Psoas muscle (tissue), 8 donors: ENCODE results near the gene CDC42BPB. TPM values are rescaled to one million over a fixed set of nuclear protein-coding genes. Genes with fewer than 3 reads are reported as not detected.

Source experiments
- ATAC-seq, 4 donors: fragments of 200-7000 bp; cut with Tn5 transposase; one replicate each; pipeline ENCODE4 v1.9.1; 2020; ENCODE audit warnings: moderate library complexity in 3 of 4, mild to moderate bottlenecking in 2 of 4
- DNase-seq, 2 donors: peaks; one replicate each; pipeline ENCODE4 v3.0.0-alpha.2; 2020
- H3K27ac ChIP-seq: fragments of 200-600 bp; one replicate; pipeline ENCODE4 v1.8.0; 2022
- H3K27me3 ChIP-seq, 3 donors: fragments of 200-600 bp in 1 of 3; one replicate each; pipeline versions ENCODE4 v1.6.1 to v1.8.0; 2013 to 2022; ENCODE audit warnings: low read length in 2 of 3, mild to moderate bottlenecking in 2 of 3, moderate library complexity in 1 of 3; ENCODE audit not compliant: insufficient read depth in 3 of 3
- H3K36me3 ChIP-seq, 2 donors: fragments of 200-600 bp in 1 of 2; one replicate each; pipeline versions ENCODE4 v1.6.1 to v1.8.0; 2013 to 2022; ENCODE audit warnings: low read depth in 1 of 2, mild to moderate bottlenecking in 1 of 2, moderate library complexity in 1 of 2; ENCODE audit not compliant: insufficient read depth in 1 of 2
- H3K4me1 ChIP-seq: fragments of 200-600 bp; one replicate; pipeline ENCODE4 v1.8.0; 2022
- H3K4me3 ChIP-seq: fragments of 200-600 bp; one replicate; pipeline ENCODE4 v1.8.0; 2022; ENCODE audit warnings: mild to moderate bottlenecking
- H3K9me3 ChIP-seq: fragments of 200-600 bp; one replicate; pipeline ENCODE4 v1.8.0; 2022
- WGBS, 3 donors: extraction: QIAGEN DNeasy Blood & Tissue Kit; methylation state at CpG; one replicate each; pipeline versions ENCODE4 v1.1.6 to v1.1.7; 2013; 5-methylcytosine and 5-hydroxymethylcytosine counted together
- intact Hi-C, 2 donors: fragments of 100-400 bp; cut with DNase I; formaldehyde crosslinking; loops; one replicate each; pipeline versions ENCODE4 v1.11.0 to v1.14.2; 2022
- polyA plus RNA-seq, 3 donors: library from polyadenylated mRNA; stranded (reverse); fragments of 200-250 nt; gene quantifications; one replicate each; pipeline ENCODE4 v1.2.3, GENCODE V29; 2013
- total RNA-seq, 4 donors: library from RNA; stranded (reverse); fragmentation: NEBNext Ultra II Directional in 2 of 4; extraction: Animal tissue kit (Norgen Biotek cat#: 25700) in 2 of 4; gene quantifications; one replicate each; pipeline versions ENCODE4 v1.2.1 to v1.2.4, GENCODE V29; 2021 to 2023
- TF ChIP-seq, protein P1 (sequence below): fragments of 200-600 bp; IDR thresholded peaks from one replicate; pipeline ENCODE4 v1.8.0; 2022; ENCODE audit warnings: antibody characterized with exemption
- donor health status: healthy with polysubstance abuse.
- donor health status: DM: no; HTN: no; CAD: no; lungs with moderate emphysema.
- donor health status: Bipolar disorder and iron deficiency.
- donor health status: healthy.
- donor health status: DM: yes; HTN: yes; CAD: no.
- donor health status: DM: no; HTN: no; CAD: no.
- donor health status: DM: no; HTN: no; CAD: no.
- donor health status: DM: yes; HTN: yes; CAD: no.

CDC42BPB gene
- total and polyA plus RNA-seq, 7 donors: 20.2 to 57.4 (median 40.0) TPM

DNA sequence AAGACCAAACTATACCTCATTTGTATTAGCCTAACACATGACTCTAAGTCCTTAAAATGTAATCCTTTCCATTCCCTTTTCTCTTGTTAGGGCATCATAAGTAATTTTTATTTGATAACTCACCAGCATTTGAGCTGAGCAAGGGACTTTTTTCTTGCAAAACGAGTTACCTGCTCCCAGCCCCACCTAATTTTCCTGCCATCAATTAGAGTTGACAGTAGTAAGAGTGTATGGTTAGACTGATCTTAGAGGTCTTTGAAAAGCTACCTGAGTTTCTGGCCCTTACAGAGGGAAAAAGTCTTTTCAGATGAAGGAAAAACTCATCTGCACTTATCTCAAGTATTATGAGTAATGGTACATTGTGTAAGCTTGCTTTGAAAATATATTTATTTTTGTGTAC, 168.6 kb downstream of the CDC42BPB start:
- Histone ChIP-seq H3K4me1 (no peaks in the 10 kb centered on the region), H3K4me3 (no peak overlapping the region), H3K9me3 (no peaks in the 10 kb centered on the region), H3K27ac (no peak overlapping the region), H3K27me3 (no peaks in the 10 kb centered on the region), H3K36me3 (peaks cover 0 to 36% of the 10 kb centered on the region in 2 donors)
- TF ChIP-seq, protein P1, sequence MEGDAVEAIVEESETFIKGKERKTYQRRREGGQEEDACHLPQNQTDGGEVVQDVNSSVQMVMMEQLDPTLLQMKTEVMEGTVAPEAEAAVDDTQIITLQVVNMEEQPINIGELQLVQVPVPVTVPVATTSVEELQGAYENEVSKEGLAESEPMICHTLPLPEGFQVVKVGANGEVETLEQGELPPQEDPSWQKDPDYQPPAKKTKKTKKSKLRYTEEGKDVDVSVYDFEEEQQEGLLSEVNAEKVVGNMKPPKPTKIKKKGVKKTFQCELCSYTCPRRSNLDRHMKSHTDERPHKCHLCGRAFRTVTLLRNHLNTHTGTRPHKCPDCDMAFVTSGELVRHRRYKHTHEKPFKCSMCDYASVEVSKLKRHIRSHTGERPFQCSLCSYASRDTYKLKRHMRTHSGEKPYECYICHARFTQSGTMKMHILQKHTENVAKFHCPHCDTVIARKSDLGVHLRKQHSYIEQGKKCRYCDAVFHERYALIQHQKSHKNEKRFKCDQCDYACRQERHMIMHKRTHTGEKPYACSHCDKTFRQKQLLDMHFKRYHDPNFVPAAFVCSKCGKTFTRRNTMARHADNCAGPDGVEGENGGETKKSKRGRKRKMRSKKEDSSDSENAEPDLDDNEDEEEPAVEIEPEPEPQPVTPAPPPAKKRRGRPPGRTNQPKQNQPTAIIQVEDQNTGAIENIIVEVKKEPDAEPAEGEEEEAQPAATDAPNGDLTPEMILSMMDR: no peak
- intact Hi-C loops: no loop called here
- DNase-seq: no peak
- no peak for ATAC-seq
- 78 to 86% (median 86%) methylated on average over 1 of the region's 1 CpG for WGBS, 3 donors

DNA sequence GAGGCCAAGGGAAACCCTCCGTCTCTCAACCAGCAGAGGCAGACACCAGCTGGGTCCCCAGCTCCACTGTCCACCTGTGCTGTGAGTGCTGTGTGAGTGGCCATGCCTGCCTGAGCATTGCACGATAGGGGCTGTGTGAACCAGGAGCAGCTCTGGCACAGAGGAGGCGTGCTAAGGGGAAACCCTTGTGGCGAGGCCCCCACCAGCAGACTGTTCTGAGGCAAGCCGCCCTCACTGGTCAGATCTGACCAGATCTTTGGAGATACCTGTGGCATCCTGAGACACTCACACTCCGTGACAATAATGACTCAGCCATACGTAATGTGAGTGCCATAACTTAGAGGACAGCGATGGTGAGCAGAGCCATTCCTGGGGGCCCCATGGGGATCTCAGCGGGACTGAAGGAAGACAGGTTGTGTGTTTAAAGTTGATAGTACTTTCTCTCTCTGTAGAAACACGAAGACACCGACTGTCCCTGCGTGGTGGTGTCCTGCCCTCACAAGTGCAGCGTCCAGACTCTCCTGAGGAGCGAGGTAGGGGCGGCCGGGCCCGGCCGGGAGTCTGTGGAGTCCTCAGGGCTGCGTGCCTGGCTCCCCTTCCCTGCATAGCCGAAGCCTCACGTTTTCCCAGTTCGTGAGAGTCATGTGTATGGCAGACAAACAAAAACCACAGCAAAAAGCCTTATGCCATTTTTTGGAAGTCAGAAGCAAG, 171.5 kb downstream of the CDC42BPB start:
- WGBS, 3 donors: 97 to 99% (median 97%) methylated on average over 22 of the region's 22 CpGs
- DNase-seq (no peak), ATAC-seq (no peak)
- Histone ChIP-seq H3K9me3 (no peaks in the 10 kb centered on the region), H3K4me1 (peaks cover 13% of the 10 kb centered on the region), H3K27me3 (no peaks in the 10 kb centered on the region), H3K27ac (no peak overlapping the region), H3K36me3 (peaks cover 0 to 36% of the 10 kb centered on the region in 2 donors), H3K4me3 (no peak overlapping the region)
- intact Hi-C loops: no loop called here
- TF ChIP-seq, protein P1: no peak

DNA sequence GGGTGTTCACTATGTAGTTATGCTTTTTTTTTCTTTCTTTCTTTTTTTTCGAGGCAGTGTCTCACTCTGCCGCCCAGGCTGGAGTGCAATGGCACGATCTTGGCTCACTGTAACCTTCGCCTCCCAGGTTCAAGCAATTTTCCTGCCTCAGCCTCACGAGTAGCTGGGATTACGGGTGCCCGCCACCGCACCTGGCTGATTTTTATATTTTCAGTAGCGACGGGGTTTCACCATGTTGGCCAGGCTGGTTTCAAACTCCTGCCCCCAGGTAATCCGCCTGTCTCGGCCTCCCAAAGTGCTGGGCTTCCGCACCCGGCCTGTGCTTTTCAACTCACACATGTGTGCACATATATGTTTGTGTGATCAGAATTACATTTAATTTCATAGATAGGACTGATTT, 173.8 kb downstream of the CDC42BPB start:
- intact Hi-C loops: no loop called here
- DNase-seq (no peak), ATAC-seq (no peak)
- Histone ChIP-seq H3K27ac (no peak overlapping the region), H3K4me3 (no peak overlapping the region), H3K36me3 (peaks cover 0 to 23% of the 10 kb centered on the region in 2 donors), H3K27me3 (no peaks in the 10 kb centered on the region), H3K9me3 (no peaks in the 10 kb centered on the region), H3K4me1 (peaks cover 13% of the 10 kb centered on the region)
- WGBS, 3 donors: 96 to 98% (median 96%) methylated on average over 14 of the region's 14 CpGs
- TF ChIP-seq, protein P1: no peak

DNA sequence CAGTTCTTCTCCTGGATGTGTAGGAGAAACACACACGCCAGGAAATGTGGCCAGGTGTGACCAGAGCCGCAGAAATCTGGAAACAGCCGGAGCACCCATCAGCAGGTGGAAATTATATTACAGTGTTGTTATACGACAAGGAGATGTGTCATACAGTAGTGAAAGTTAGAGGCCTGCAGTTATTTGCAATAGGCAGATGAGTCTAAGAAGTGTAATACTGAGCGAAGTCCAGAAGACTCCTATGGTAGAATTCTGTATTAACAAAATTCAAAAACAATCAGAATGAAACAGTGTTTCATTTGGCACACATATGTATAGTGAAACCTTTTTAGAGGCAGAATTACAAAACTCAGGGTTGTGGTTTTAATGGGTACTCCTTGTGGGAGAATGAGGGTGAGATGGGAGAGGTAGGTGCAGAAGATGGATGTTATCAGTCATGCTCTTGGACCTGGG, 174.2 kb downstream of the CDC42BPB start:
- peak overlapping the region; percentile 71 for H3K27ac ChIP-seq
- no peak for ATAC-seq
- intact Hi-C loops: no loop called here

More for the DNA sequence above, 174.2 kb downstream of the CDC42BPB start:
- peaks cover 13% of the 10 kb centered on the region for H3K4me1 ChIP-seq
- TF ChIP-seq, protein P1: no peak
- no peaks in the 10 kb centered on the region for H3K9me3 ChIP-seq
- H3K27me3 ChIP-seq: no peaks in the 10 kb centered on the region
- DNase-seq: no peak
- peaks cover 0 to 18% of the 10 kb centered on the region in 2 donors for H3K36me3 ChIP-seq
- no peak overlapping the region for H3K4me3 ChIP-seq
- 82 to 95% (median 83%) methylated on average over 5 of the region's 5 CpGs for WGBS, 3 donors

Other genes with a start within 250 kb of the CDC42BPB start
- gene AMN, start 134.9 kb downstream of the CDC42BPB start, total RNA-seq: not detected
- under 1 TPM; 0.18 to 0.19 (median 0.18) TPM for gene AMN, start 134.9 kb downstream of the CDC42BPB start, polyA plus RNA-seq
- not detected for gene LBHD2, start 26.7 kb upstream of the CDC42BPB start, total RNA-seq
- gene LBHD2, start 26.7 kb upstream of the CDC42BPB start, polyA plus RNA-seq: not detected
- under 1 TPM in 2 of 4 donors, not detected in 2; 0.23 to 0.30 TPM for gene EXOC3L4, start 37.2 kb upstream of the CDC42BPB start, total RNA-seq
- gene EXOC3L4, start 37.2 kb upstream of the CDC42BPB start, polyA plus RNA-seq: under 1 TPM in 2 of 3 donors, not detected in 1; 0.12 to 0.33 TPM
- gene TNFAIP2, start 65.9 kb upstream of the CDC42BPB start, total RNA-seq: 100 to 1,000 TPM in 1 of 4 donors, 10 to 100 TPM in 3; 25.7 to 146 (median 39.1) TPM
- 10 to 100 TPM; 32.2 to 97.4 (median 52.3) TPM for gene TNFAIP2, start 65.9 kb upstream of the CDC42BPB start, polyA plus RNA-seq